Measurements from ENCODE around the gene PRR5.

PRR5 gene

GRCh38 chr22:44705022-44705297 is 3.0 kb downstream of the PRR5 start:
- Histone ChIP-seq H3K27me3 (ENCODE audit: insufficient read depth, insufficient read length) (peaks cover 22% of the 10 kb centered on the region), H3K4me3 (ENCODE audit: insufficient read length, low read depth) (no peak overlapping the region), H3K9me3 (ENCODE audit: insufficient read depth, low read length) (no peaks in the 10 kb centered on the region), H3K9ac (ENCODE audit: insufficient read length, low read depth) (no peak overlapping the region), H3K36me3 (ENCODE audit: insufficient read depth, insufficient read length, low read length) (peaks cover 34% of the 10 kb centered on the region), H3K4me1 (ENCODE audit: insufficient read depth, insufficient read length) (peaks cover 5% of the 10 kb centered on the region)
- TF ChIP-seq SUZ12 (IDR thresholded peaks at IDR 0.05; ENCODE audit: extremely low read depth, insufficient read depth, insufficient read length) = no peak
- TF ChIP-seq ZNF274 (IDR thresholded peaks at IDR 0.05; ENCODE audit: low read depth, low read length) = no peak
- no peak for TF ChIP-seq YY1 (IDR thresholded peaks at IDR 0.05; ENCODE audit: insufficient read depth, insufficient read length)
- DNase-seq (ENCODE audit: low read depth, low spot score) = no peak

- H3K36me3 ChIP-seq (ENCODE audit: insufficient read depth, insufficient read length, low read length) = peaks cover 34% of the 10 kb centered on the region
- TF ChIP-seq YY1 (IDR thresholded peaks at IDR 0.05; ENCODE audit: insufficient read depth, insufficient read length) = no peak
- no peak for TF ChIP-seq SUZ12 (IDR thresholded peaks at IDR 0.05; ENCODE audit: extremely low read depth, insufficient read depth, insufficient read length)
- TF ChIP-seq ZNF274 (IDR thresholded peaks at IDR 0.05; ENCODE audit: low read depth, low read length) = no peak
- no peak for DNase-seq (ENCODE audit: low read depth, low spot score)
- no peaks in the 10 kb centered on the region for H3K9me3 ChIP-seq (ENCODE audit: insufficient read depth, low read length)
- peaks cover 12% of the 10 kb centered on the region for H3K27me3 ChIP-seq (ENCODE audit: insufficient read depth, insufficient read length)
- peaks cover 13% of the 10 kb centered on the region for H3K4me1 ChIP-seq (ENCODE audit: insufficient read depth, insufficient read length)
- no peak overlapping the region for H3K9ac ChIP-seq (ENCODE audit: insufficient read length, low read depth)
- H3K4me3 ChIP-seq (ENCODE audit: insufficient read length, low read depth) = no peak overlapping the region
Measured at GRCh38 chr22:44706488-44706887, 4.5 kb downstream of the PRR5 start.

- peaks cover 34% of the 10 kb centered on the region for H3K36me3 ChIP-seq (ENCODE audit: insufficient read depth, insufficient read length, low read length)
- no peaks in the 10 kb centered on the region for H3K9me3 ChIP-seq (ENCODE audit: insufficient read depth, low read length)
- no peak for TF ChIP-seq SUZ12 (IDR thresholded peaks at IDR 0.05; ENCODE audit: extremely low read depth, insufficient read depth, insufficient read length)
- TF ChIP-seq YY1 (IDR thresholded peaks at IDR 0.05; ENCODE audit: insufficient read depth, insufficient read length) = no peak
- TF ChIP-seq ZNF274 (IDR thresholded peaks at IDR 0.05; ENCODE audit: low read depth, low read length) = no peak
- peaks cover 13% of the 10 kb centered on the region for H3K4me1 ChIP-seq (ENCODE audit: insufficient read depth, insufficient read length)
- peaks cover 8% of the 10 kb centered on the region for H3K27me3 ChIP-seq (ENCODE audit: insufficient read depth, insufficient read length)
- H3K4me3 ChIP-seq (ENCODE audit: insufficient read length, low read depth) = no peak overlapping the region
- no peak for DNase-seq (ENCODE audit: low read depth, low spot score)
- H3K9ac ChIP-seq (ENCODE audit: insufficient read length, low read depth) = no peak overlapping the region
Measured at GRCh38 chr22:44707178-44707577, 5.2 kb downstream of the PRR5 start.

GRCh38 chr22:44707752-44708151 is 5.7 kb downstream of the PRR5 start:
- peaks cover 13% of the 10 kb centered on the region for H3K4me1 ChIP-seq (ENCODE audit: insufficient read depth, insufficient read length)
- TF ChIP-seq SUZ12 (IDR thresholded peaks at IDR 0.05; ENCODE audit: extremely low read depth, insufficient read depth, insufficient read length) (no peak), YY1 (IDR thresholded peaks at IDR 0.05; ENCODE audit: insufficient read depth, insufficient read length) (no peak), ZNF274 (IDR thresholded peaks at IDR 0.05; ENCODE audit: low read depth, low read length) (no peak)
- H3K4me3 ChIP-seq (ENCODE audit: insufficient read length, low read depth) = no peak overlapping the region
- peaks cover 34% of the 10 kb centered on the region for H3K36me3 ChIP-seq (ENCODE audit: insufficient read depth, insufficient read length, low read length)
- DNase-seq (ENCODE audit: low read depth, low spot score) = no peak
- no peaks in the 10 kb centered on the region for H3K9me3 ChIP-seq (ENCODE audit: insufficient read depth, low read length)
- peaks cover 8% of the 10 kb centered on the region for H3K27me3 ChIP-seq (ENCODE audit: insufficient read depth, insufficient read length)
- H3K9ac ChIP-seq (ENCODE audit: insufficient read length, low read depth) = no peak overlapping the region

GRCh38 chr22:44709881-44710392 is 7.9 kb downstream of the PRR5 start:
- H3K4me1 ChIP-seq (ENCODE audit: insufficient read depth, insufficient read length) = peaks cover 8% of the 10 kb centered on the region
- H3K9ac ChIP-seq (ENCODE audit: insufficient read length, low read depth) = no peak overlapping the region
- peaks cover 30% of the 10 kb centered on the region for H3K36me3 ChIP-seq (ENCODE audit: insufficient read depth, insufficient read length, low read length)
- TF ChIP-seq YY1 (IDR thresholded peaks at IDR 0.05; ENCODE audit: insufficient read depth, insufficient read length) = no peak
- no peak for TF ChIP-seq ZNF274 (IDR thresholded peaks at IDR 0.05; ENCODE audit: low read depth, low read length)
- no peak for TF ChIP-seq SUZ12 (IDR thresholded peaks at IDR 0.05; ENCODE audit: extremely low read depth, insufficient read depth, insufficient read length)
- H3K27me3 ChIP-seq (ENCODE audit: insufficient read depth, insufficient read length) = no peaks in the 10 kb centered on the region
- H3K4me3 ChIP-seq (ENCODE audit: insufficient read length, low read depth) = no peak overlapping the region
- no peaks in the 10 kb centered on the region for H3K9me3 ChIP-seq (ENCODE audit: insufficient read depth, low read length)
- no peak for DNase-seq (ENCODE audit: low read depth, low spot score)

- no peak for DNase-seq (ENCODE audit: low read depth, low spot score)
- H3K27me3 ChIP-seq (ENCODE audit: insufficient read depth, insufficient read length) = no peaks in the 10 kb centered on the region
- H3K4me1 ChIP-seq (ENCODE audit: insufficient read depth, insufficient read length) = peaks cover 8% of the 10 kb centered on the region
- no peak for TF ChIP-seq SUZ12 (IDR thresholded peaks at IDR 0.05; ENCODE audit: extremely low read depth, insufficient read depth, insufficient read length)
- no peak for TF ChIP-seq ZNF274 (IDR thresholded peaks at IDR 0.05; ENCODE audit: low read depth, low read length)
- peaks cover 34% of the 10 kb centered on the region for H3K36me3 ChIP-seq (ENCODE audit: insufficient read depth, insufficient read length, low read length)
- H3K9me3 ChIP-seq (ENCODE audit: insufficient read depth, low read length) = no peaks in the 10 kb centered on the region
- no peak overlapping the region for H3K9ac ChIP-seq (ENCODE audit: insufficient read length, low read depth)
- H3K4me3 ChIP-seq (ENCODE audit: insufficient read length, low read depth) = no peak overlapping the region
Measured at GRCh38 chr22:44710474-44711240, 8.7 kb downstream of the PRR5 start.

- Histone ChIP-seq H3K4me1 (ENCODE audit: insufficient read depth, insufficient read length) (peaks cover 8% of the 10 kb centered on the region), H3K27me3 (ENCODE audit: insufficient read depth, insufficient read length) (no peaks in the 10 kb centered on the region), H3K9ac (ENCODE audit: insufficient read length, low read depth) (no peak overlapping the region), H3K36me3 (ENCODE audit: insufficient read depth, insufficient read length, low read length) (peaks cover 39% of the 10 kb centered on the region), H3K9me3 (ENCODE audit: insufficient read depth, low read length) (no peaks in the 10 kb centered on the region), H3K4me3 (ENCODE audit: insufficient read length, low read depth) (no peak overlapping the region)
- no peak for TF ChIP-seq SUZ12 (IDR thresholded peaks at IDR 0.05; ENCODE audit: extremely low read depth, insufficient read depth, insufficient read length)
- TF ChIP-seq YY1 (IDR thresholded peaks at IDR 0.05; ENCODE audit: insufficient read depth, insufficient read length) = no peak
- TF ChIP-seq ZNF274 (IDR thresholded peaks at IDR 0.05; ENCODE audit: low read depth, low read length) = no peak
- DNase-seq (ENCODE audit: low read depth, low spot score) = no peak
Measured at GRCh38 chr22:44711241-44711560, 9.2 kb downstream of the PRR5 start.
